Measurements from ENCODE around the gene UTP18.
"Not testable (repeated sequence)": the region's sequence is repeated elsewhere in the genome, so short reads cannot be mapped to it uniquely, and the experiment has no call there.

DNA sequence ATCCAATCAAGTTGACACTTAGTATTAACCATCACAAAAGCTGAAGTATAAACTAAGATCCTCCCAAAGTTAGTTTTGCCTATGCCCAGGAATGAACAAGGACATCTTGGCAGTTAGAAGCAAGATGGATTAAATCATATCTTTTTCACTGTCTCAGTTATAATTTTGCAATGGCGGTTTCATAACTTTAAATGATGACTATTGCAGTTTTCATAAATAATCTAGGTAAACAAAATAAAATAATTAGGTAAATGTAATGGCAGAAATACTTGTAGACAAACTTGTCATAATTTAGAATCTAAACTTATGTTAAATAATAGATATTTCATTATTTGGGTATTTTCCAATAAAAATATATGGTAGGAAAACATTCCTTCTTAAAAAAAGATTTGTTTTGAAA is 51.7 kb downstream of the UTP18 start:
- TF ChIP-seq, protein P1, sequence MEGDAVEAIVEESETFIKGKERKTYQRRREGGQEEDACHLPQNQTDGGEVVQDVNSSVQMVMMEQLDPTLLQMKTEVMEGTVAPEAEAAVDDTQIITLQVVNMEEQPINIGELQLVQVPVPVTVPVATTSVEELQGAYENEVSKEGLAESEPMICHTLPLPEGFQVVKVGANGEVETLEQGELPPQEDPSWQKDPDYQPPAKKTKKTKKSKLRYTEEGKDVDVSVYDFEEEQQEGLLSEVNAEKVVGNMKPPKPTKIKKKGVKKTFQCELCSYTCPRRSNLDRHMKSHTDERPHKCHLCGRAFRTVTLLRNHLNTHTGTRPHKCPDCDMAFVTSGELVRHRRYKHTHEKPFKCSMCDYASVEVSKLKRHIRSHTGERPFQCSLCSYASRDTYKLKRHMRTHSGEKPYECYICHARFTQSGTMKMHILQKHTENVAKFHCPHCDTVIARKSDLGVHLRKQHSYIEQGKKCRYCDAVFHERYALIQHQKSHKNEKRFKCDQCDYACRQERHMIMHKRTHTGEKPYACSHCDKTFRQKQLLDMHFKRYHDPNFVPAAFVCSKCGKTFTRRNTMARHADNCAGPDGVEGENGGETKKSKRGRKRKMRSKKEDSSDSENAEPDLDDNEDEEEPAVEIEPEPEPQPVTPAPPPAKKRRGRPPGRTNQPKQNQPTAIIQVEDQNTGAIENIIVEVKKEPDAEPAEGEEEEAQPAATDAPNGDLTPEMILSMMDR (IDR thresholded peaks at IDR 0.05), result not testable (repeated sequence)
- TF ChIP-seq POLR2AphosphoS5, POLR2A, EP300 (IDR thresholded peaks at IDR 0.05): not testable (repeated sequence)

Measured in sigmoid colon (tissue), 4 donors.